B cell (primary cell): ENCODE results near the gene CIBAR2. TPM values are rescaled to one million over a fixed set of nuclear protein-coding genes. Genes with fewer than 3 reads are reported as not detected.

Experiments used
- ATAC-seq: fragments of 200-7000 bp; cut with Tn5 transposase; one replicate; pipeline ENCODE4 v1.10.0; 2021; ENCODE audit warnings: low read depth, mild to moderate bottlenecking, moderate number of reproducible peaks, moderate library complexity
- CTCF ChIA-PET: fragments of 350-600 bp; sonication (Branson Sonifier 250); formaldehyde crosslinking; loops from one replicate; lab custom pipeline; 2021; ENCODE audit warnings: antibody characterized with exemption, inconsistent platforms; lab: Charles Lee
- POLR2A ChIA-PET: fragments of 350-600 bp; sonication (Branson Sonifier 250); formaldehyde crosslinking; loops from one replicate; lab custom pipeline; 2021; ENCODE audit warnings: antibody characterized with exemption; lab: Charles Lee
- DNase-seq: peaks from one replicate; pipeline ENCODE4 v3.0.0; 2013
- H2AFZ ChIP-seq: 2 replicates; pipeline ENCODE4 v1.6.1; 2012; ENCODE audit warnings: mild to moderate bottlenecking, low read depth, low read length; ENCODE audit not compliant: insufficient read depth, poor library complexity, severe bottlenecking
- H3K27ac ChIP-seq, 2 donors: 1 replicate in 1 of 2; 2 replicates in 1 of 2; pipeline ENCODE4 v1.5.1; 2012 to 2013; ENCODE audit warnings: low read length in 2 of 2, mild to moderate bottlenecking in 2 of 2, moderate library complexity in 1 of 2
- H3K27me3 ChIP-seq, 4 experiments: fragments of 200-600 bp in 1 of 4; sonication (generic) in 1 of 4; replicated peaks in 1 of 4; 1 replicate in 2 of 4; 2 replicates in 2 of 4; pipeline versions ENCODE4 v1.6.1 to v1.7.0; 2013 to 2016; ENCODE audit warnings: low read length in 3 of 4, mild to moderate bottlenecking in 2 of 4, mixed read lengths in 1 of 4, moderate library complexity in 1 of 4; ENCODE audit not compliant: insufficient read depth in 4 of 4, control insufficient read depth in 3 of 4; ENCODE audit errors: control extremely low read depth in 1 of 4
- H3K36me3 ChIP-seq, 2 experiments: replicated peaks in 1 of 2; 1 replicate in 1 of 2; 2 replicates in 1 of 2; pipeline versions ENCODE4 v1.6.1 to v1.7.1; 2013; ENCODE audit warnings: low read length in 1 of 2; ENCODE audit not compliant: insufficient read depth in 2 of 2, control insufficient read depth in 1 of 2; ENCODE audit errors: control extremely low read depth in 1 of 2, extremely low read depth in 1 of 2
- H3K4me1 ChIP-seq, 2 donors: fragments of 200-600 bp in 1 of 2; sonication (generic) in 1 of 2; 1 replicate in 1 of 2; 2 replicates in 1 of 2; pipeline versions ENCODE4 v1.5.1 to v1.6.1; 2013 to 2017; ENCODE audit warnings: low read length in 2 of 2; ENCODE audit not compliant: control insufficient read depth in 2 of 2, insufficient read depth in 2 of 2
- H3K4me2 ChIP-seq: replicated peaks from 2 replicates; pipeline ENCODE3; 2012; ENCODE audit warnings: mild to moderate bottlenecking, low read depth, low read length; ENCODE audit not compliant: poor library complexity, severe bottlenecking
- H3K4me3 ChIP-seq, 5 experiments: fragments of 200-600 bp in 1 of 5; sonication (generic) in 1 of 5; 1 replicate in 3 of 5; 2 replicates in 2 of 5; pipeline versions ENCODE4 v1.5.1 to v1.7.0; 2011 to 2016; ENCODE audit warnings: low read length in 4 of 5, mild to moderate bottlenecking in 4 of 5, low read depth in 2 of 5, control low read depth in 1 of 5, moderate library complexity in 1 of 5; ENCODE audit not compliant: insufficient read depth in 1 of 5; ENCODE audit errors: control extremely low read depth in 1 of 5, extremely low read depth in 1 of 5
- H3K79me2 ChIP-seq: fragments of 200-600 bp; sonication (generic); one replicate; pipeline ENCODE4 v1.6.0; 2016; ENCODE audit warnings: low read length; ENCODE audit not compliant: control insufficient read depth, insufficient read depth
- H3K9ac ChIP-seq: fragments of 200-600 bp; sonication (generic); 2 replicates; pipeline ENCODE4 v1.6.1; 2017; ENCODE audit warnings: mild to moderate bottlenecking, low read length, moderate library complexity
- H3K9me3 ChIP-seq, 3 donors: one replicate each; pipeline versions ENCODE4 v1.6.1 to v1.7.1; 2013; ENCODE audit warnings: low read length in 2 of 3; ENCODE audit not compliant: control insufficient read depth in 2 of 3, insufficient read depth in 1 of 3; ENCODE audit errors: control extremely low read depth in 1 of 3
- H4K20me1 ChIP-seq: 2 replicates; pipeline ENCODE4 v1.6.0; 2012; ENCODE audit warnings: mild to moderate bottlenecking, low read length; ENCODE audit not compliant: insufficient read depth, control insufficient read depth, poor library complexity, severe bottlenecking
- H3K27ac Mint-ChIP-seq: one replicate; pipeline ENCODE4 v1.8.0; 2021; ENCODE audit warnings: mixed read lengths
- H3K27me3 Mint-ChIP-seq: one replicate; pipeline ENCODE4 v1.8.0; 2021; ENCODE audit warnings: mixed read lengths
- H3K4me1 Mint-ChIP-seq: one replicate; pipeline ENCODE4 v1.8.0; 2021; ENCODE audit warnings: mixed read lengths
- H3K4me3 Mint-ChIP-seq: one replicate; pipeline ENCODE4 v1.8.0; 2021; ENCODE audit warnings: mixed read lengths
- H3K9me3 Mint-ChIP-seq: one replicate; pipeline ENCODE4 v1.8.0; 2022; ENCODE audit warnings: mixed read lengths; ENCODE audit not compliant: insufficient read depth
- CTCF ChIP-seq: fragments of 200-600 bp; IDR thresholded peaks from one replicate; pipeline ENCODE4 v1.8.0; 2022; ENCODE audit warnings: antibody characterized with exemption, mild to moderate bottlenecking
- EZH2 ChIP-seq: IDR thresholded peaks from 2 replicates; pipeline ENCODE4 v1.6.1; 2012; ENCODE audit warnings: borderline replicate concordance, low read depth, mild to moderate bottlenecking, moderate library complexity, low read length; ENCODE audit not compliant: insufficient read depth, poor library complexity, severe bottlenecking
- WGBS: methylation state at CpG from one replicate; pipeline ENCODE4 v1.1.5; 2013; ENCODE audit warnings: missing lambda C conversion rate; ENCODE audit not compliant: insufficient coverage; 5-methylcytosine and 5-hydroxymethylcytosine counted together
- intact Hi-C: fragments of 100-400 bp; cut with micrococcal nuclease; formaldehyde crosslinking; loops from one replicate; pipeline ENCODE4 v1.10.0; 2022
- polyA plus RNA-seq: library from polyadenylated mRNA; depleted of rRNA; stranded (reverse); fragments of >200 nt; gene quantifications from 2 replicates; pipeline ENCODE4 v1.2.3, GENCODE V29; 2012
- total RNA-seq, 2 donors: library from RNA; stranded (reverse); fragments of 120-200 nt in 1 of 2; gene quantifications; 1 replicate in 1 of 2; 2 replicates in 1 of 2; pipeline versions ENCODE4 v1.2.3 to v1.2.4, GENCODE V29; 2013 to 2022

CIBAR2 gene
- total and polyA plus RNA-seq, 2 donors (not counting 1 experiment from before 2014, with no cell fraction given): not detected

- H3K9me3 Mint-ChIP-seq: no peaks in the 10 kb centered on the region
- no peak overlapping the region for H3K4me3 Mint-ChIP-seq
- Histone ChIP-seq H2AFZ (no peak overlapping the region), H4K20me1 (no peaks in the 10 kb centered on the region), H3K4me2 (no peak overlapping the region), H3K4me3 (no peak overlapping the region), H3K27me3 (peaks cover 0 to 1% (median under 1%) of the 10 kb centered on the region in 4 experiments), H3K4me1 (peaks cover 0 to 11% of the 10 kb centered on the region in 2 donors), H3K79me2 (no peaks in the 10 kb centered on the region), H3K36me3 (no peaks in the 10 kb centered on the region), H3K9me3 (peaks cover 0 to 4% (median 0%) of the 10 kb centered on the region in 3 donors), H3K27ac (no peak overlapping the region), H3K9ac (no peak overlapping the region)
- CTCF ChIA-PET: interaction anchor here (0.6 to 1.1 kb wide), 2 partner anchors 16 to 477 kb away, joined by 4 to 5 read pairs; no protein-coding TSS in a partner anchor
- TF ChIP-seq CTCF (no peak), EZH2 (no peak)
- no peaks in the 10 kb centered on the region for H3K4me1 Mint-ChIP-seq
- H3K27me3 Mint-ChIP-seq: no peaks in the 10 kb centered on the region
- WGBS: 78% methylated on average over 5 of the region's 5 CpGs
- intact Hi-C loops: no loop called here
- POLR2A ChIA-PET: no interaction called here
- ATAC-seq (no peak), DNase-seq (no peak)
- H3K27ac Mint-ChIP-seq: no peak overlapping the region
Observed at GRCh38 chr16:85130705-85131028, 18.4 kb upstream of the CIBAR2 start.

GRCh38 chr16:85129876-85130704 is 17.8 kb upstream of the CIBAR2 start:
- DNase-seq (no peak), ATAC-seq (no peak)
- WGBS: 92% methylated on average over 11 of the region's 15 CpGs
- POLR2A ChIA-PET: no interaction called here
- Histone ChIP-seq H3K27me3 (no peaks in the 10 kb centered on the region), H2AFZ (no peak overlapping the region), H3K27ac (no peak overlapping the region), H3K79me2 (no peaks in the 10 kb centered on the region), H3K9me3 (peaks cover 0 to 4% (median 0%) of the 10 kb centered on the region in 3 donors), H3K9ac (no peak overlapping the region), H3K4me2 (no peak overlapping the region), H3K36me3 (no peaks in the 10 kb centered on the region), H3K4me3 (no peak overlapping the region), H4K20me1 (no peaks in the 10 kb centered on the region), H3K4me1 (peaks cover 0 to 5% of the 10 kb centered on the region in 2 donors)
- Mint-ChIP-seq H3K4me1 (no peaks in the 10 kb centered on the region), H3K4me3 (no peak overlapping the region), H3K27ac (no peak overlapping the region), H3K27me3 (no peaks in the 10 kb centered on the region), H3K9me3 (no peaks in the 10 kb centered on the region)
- intact Hi-C loops: no loop called here
- TF ChIP-seq EZH2 (no peak), CTCF (no peak)
- CTCF ChIA-PET: interaction anchor here (0.6 to 1.1 kb wide), 2 partner anchors 15 to 476 kb away, joined by 4 to 5 read pairs; no protein-coding TSS in a partner anchor
